SK-N-MC (cell line): ENCODE results near the gene EXO1.

ENCODE experiments used
- EZH2 ChIP-seq: fragments of 200-600 bp; sonication (generic); IDR thresholded peaks from one replicate; pipeline ENCODE4 v1.6.1; 2017; ENCODE audit warnings: antibody characterized with exemption
- FOXP2 ChIP-seq: optimal IDR thresholded peaks from 2 replicates; pipeline ENCODE3; 2011; ENCODE audit warnings: mild to moderate bottlenecking, moderate library complexity; ENCODE audit not compliant: insufficient read depth; ENCODE audit errors: extremely low read length, control extremely low read depth
- POLR2AphosphoS5 ChIP-seq: IDR thresholded peaks from 2 replicates; pipeline ENCODE4 v1.6.1; 2012; ENCODE audit warnings: mild to moderate bottlenecking, low read depth, low read length, borderline replicate concordance

- no peak for TF ChIP-seq EZH2
- TF ChIP-seq POLR2AphosphoS5: no peak
- TF ChIP-seq FOXP2: no peak
Observed at GRCh38 chr1:241838897-241839296, 9.1 kb upstream of the EXO1 start.
